Measurements from ENCODE around the gene KATNB1. TPM values are rescaled to one million over a fixed set of nuclear protein-coding genes. Genes with fewer than 3 reads are reported as not detected.
"Not testable (repeated sequence)": the region's sequence is repeated elsewhere in the genome, so short reads cannot be mapped to it uniquely, and the experiment has no call there.

The KATNB1 gene
- total RNA-seq, 4 donors from 2014 or later, result 30.6 to 54.9 (median 41.1) TPM

DNA sequence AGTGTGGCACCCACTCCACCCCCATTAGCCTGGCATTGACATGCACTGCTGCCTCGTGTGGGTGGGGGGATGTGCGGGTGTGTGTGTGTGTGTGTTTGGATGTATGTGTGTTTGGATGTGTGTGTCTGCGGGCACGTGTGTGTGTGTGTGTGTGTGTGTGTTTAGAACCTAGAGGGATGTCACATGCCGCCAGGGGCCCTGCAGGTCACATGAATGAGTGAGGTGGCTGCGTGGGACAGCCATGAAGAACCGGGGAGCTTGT lies 9.0 kb downstream of the KATNB1 start:
- no peak overlapping the region for H3K4me3 ChIP-seq (ENCODE audit: low read depth, poor library complexity, severe bottlenecking)
- 76 to 90% methylated on average over 6 to 7 of the region's 7 CpGs for WGBS, 2 donors
- intact Hi-C loops (cut with DNase I; ENCODE audit: low total_unique reads), result no loop called here
- TF ChIP-seq POLR2A (IDR thresholded peaks at IDR 0.05), result no peak
- TF ChIP-seq, protein P1, sequence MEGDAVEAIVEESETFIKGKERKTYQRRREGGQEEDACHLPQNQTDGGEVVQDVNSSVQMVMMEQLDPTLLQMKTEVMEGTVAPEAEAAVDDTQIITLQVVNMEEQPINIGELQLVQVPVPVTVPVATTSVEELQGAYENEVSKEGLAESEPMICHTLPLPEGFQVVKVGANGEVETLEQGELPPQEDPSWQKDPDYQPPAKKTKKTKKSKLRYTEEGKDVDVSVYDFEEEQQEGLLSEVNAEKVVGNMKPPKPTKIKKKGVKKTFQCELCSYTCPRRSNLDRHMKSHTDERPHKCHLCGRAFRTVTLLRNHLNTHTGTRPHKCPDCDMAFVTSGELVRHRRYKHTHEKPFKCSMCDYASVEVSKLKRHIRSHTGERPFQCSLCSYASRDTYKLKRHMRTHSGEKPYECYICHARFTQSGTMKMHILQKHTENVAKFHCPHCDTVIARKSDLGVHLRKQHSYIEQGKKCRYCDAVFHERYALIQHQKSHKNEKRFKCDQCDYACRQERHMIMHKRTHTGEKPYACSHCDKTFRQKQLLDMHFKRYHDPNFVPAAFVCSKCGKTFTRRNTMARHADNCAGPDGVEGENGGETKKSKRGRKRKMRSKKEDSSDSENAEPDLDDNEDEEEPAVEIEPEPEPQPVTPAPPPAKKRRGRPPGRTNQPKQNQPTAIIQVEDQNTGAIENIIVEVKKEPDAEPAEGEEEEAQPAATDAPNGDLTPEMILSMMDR (IDR thresholded peaks at IDR 0.05), result no peak
- no peak for DNase-seq (ENCODE audit: low spot score in 2 of 2)

DNA sequence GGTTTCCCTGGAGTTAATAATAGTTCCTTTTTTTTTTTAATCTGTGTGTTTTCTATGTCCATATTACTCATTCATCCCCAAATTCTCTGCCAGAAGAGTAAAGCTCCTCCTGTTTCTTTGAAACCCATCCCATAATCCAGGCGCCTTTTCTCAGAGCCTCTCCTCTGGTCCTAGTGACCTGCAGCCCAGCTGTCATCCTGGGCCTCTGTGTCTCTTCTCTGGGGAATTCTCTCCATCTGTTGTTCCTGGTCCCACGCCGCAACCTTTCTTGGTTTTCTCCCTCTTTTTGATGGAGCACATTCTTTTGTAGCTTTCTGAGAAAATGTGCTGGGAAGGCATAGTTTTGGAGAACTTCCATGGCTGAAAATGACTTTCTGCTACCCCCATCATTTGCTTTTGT lies 10.2 kb downstream of the KATNB1 start:
- no peak for DNase-seq (ENCODE audit: low spot score in 2 of 2)
- H3K4me3 ChIP-seq (ENCODE audit: low read depth, poor library complexity, severe bottlenecking), result no peak overlapping the region
- 98 to 99% methylated on average over 3 of the region's 3 CpGs for WGBS, 2 donors
- intact Hi-C loops (cut with DNase I; ENCODE audit: low total_unique reads), result no loop called here
- no peak for TF ChIP-seq POLR2A (IDR thresholded peaks at IDR 0.05)
- TF ChIP-seq, protein P1 (IDR thresholded peaks at IDR 0.05), result no peak

DNA sequence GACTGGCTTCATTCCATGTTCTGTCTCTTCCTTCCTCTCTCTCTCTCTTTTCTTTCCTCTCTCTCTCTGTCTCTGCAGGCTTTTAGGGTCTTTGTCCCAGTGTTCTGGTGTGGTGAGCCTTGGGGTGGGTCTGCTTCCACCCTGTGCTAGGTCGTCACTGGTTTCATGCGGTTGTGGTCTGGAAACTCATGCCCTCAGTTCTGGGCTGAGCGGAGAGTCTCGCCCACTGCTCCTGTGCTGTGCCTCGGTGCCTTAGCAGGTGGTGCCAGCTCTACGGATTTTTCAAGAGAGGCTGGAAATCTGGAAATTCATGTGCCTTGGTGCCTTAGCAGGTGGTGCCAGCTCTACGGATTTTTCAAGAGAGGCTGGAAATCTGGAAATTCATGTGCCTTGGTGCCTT lies 10.7 kb downstream of the KATNB1 start:
- DNase-seq (ENCODE audit: low spot score in 2 of 2); H3K4me3 ChIP-seq (ENCODE audit: low read depth, poor library complexity, severe bottlenecking); intact Hi-C loops (cut with DNase I; ENCODE audit: low total_unique reads): not testable (repeated sequence)
- 91 to 92% methylated on average over 7 of the region's 7 CpGs for WGBS, 2 donors

DNA sequence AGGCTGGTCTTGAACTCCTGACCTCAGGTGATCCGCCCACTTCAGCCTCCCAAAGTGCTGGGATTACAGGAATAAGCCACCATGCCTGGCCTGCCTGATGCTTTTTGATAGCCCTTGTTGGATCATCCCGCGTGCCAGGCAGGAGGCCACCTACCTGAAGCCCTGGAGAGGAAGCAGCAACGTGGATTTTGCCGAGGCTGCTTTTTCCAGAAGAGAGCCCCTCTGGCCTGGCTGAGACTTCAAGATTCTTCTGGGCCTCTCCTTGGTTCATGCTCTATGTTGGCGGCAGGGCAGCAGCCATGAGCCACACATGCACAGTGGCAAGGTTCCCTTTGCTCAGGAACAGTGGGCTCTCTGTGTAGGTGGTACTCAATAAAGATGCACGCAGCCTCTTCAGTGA lies 11.5 kb downstream of the KATNB1 start:
- no peak for TF ChIP-seq POLR2A (IDR thresholded peaks at IDR 0.05)
- TF ChIP-seq, protein P1 (IDR thresholded peaks at IDR 0.05), result no peak
- intact Hi-C loops (cut with DNase I; ENCODE audit: low total_unique reads), result no loop called here
- no peak for DNase-seq (ENCODE audit: low spot score in 2 of 2)
- no peak overlapping the region for H3K4me3 ChIP-seq (ENCODE audit: low read depth, poor library complexity, severe bottlenecking)
- 92 to 97% methylated on average over 7 of the region's 7 CpGs for WGBS, 2 donors

DNA sequence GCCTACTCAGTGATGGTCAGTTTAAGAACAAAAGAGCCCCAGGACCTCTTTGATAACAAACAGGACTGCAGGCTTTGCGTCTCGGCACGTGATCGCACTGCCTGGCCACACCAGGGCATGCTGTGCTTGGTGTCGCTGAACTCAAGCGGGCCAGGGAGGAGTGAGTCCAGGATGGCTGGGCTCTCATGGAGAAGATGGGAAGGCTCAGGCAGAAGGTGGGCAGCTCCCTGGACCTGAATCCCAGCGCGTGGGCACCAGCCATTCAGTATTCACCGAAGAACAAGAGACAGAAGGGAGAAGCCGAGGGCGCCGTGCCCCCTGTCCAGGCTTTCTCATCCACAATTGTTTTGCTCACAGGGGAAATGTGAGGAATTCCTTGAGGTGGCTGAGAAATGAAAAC lies 11.9 kb downstream of the KATNB1 start:
- TF ChIP-seq, protein P1 (IDR thresholded peaks at IDR 0.05), result no peak
- TF ChIP-seq POLR2A (IDR thresholded peaks at IDR 0.05), result no peak
- H3K4me3 ChIP-seq (ENCODE audit: low read depth, poor library complexity, severe bottlenecking), result no peak overlapping the region
- intact Hi-C loops (cut with DNase I; ENCODE audit: low total_unique reads), result no loop called here
- 95 to 98% methylated on average over 12 of the region's 12 CpGs for WGBS, 2 donors
- no peak for DNase-seq (ENCODE audit: low spot score in 2 of 2)

DNA sequence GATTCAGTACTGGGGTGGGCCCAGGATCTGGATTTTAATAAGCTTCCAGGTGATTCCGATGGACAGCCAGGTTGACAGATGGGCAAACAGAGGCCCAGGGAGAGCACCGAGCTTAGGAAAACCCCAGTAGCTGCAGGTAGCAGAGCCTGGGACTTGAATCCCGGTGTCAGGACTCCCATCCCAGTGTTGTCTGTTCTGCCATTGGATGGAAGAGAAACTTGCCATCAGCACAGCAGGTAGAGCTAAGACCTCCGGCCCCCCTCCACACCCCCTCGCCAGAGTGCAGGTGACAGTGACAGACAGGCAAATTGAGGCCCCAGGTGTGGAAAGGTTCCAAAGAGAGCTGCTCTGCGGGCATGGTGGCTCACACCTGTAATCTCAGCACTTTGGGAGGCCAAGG lies 12.4 kb downstream of the KATNB1 start:
- intact Hi-C loops (cut with DNase I; ENCODE audit: low total_unique reads), result no loop called here
- TF ChIP-seq, protein P1 (IDR thresholded peaks at IDR 0.05), result no peak
- TF ChIP-seq POLR2A (IDR thresholded peaks at IDR 0.05), result no peak
- H3K4me3 ChIP-seq (ENCODE audit: low read depth, poor library complexity, severe bottlenecking), result no peak overlapping the region
- 82 to 94% methylated on average over 6 of the region's 6 CpGs for WGBS, 2 donors
- DNase-seq (ENCODE audit: low spot score in 2 of 2), result no peak

Data from lower leg skin (tissue), 4 donors.